Fibroblast of lung (primary cell): ENCODE data around the gene P4HTM. TPM values are rescaled to one million over a fixed set of nuclear protein-coding genes. Genes with fewer than 3 reads are reported as not detected.

Source experiments
- DNase-seq, 2 donors: peaks; one replicate each; pipeline versions ENCODE4 v3.0.0 to v3.0.0-alpha.2; 2010; ENCODE audit warnings: low read depth in 2 of 2
- H2AFZ ChIP-seq: 2 replicates; pipeline ENCODE4 v1.5.1; 2012; ENCODE audit warnings: low read length, control low read depth, inconsistent platforms
- H3K27ac ChIP-seq: 2 replicates; pipeline ENCODE4 v1.5.1; 2011; ENCODE audit warnings: low read length, control low read depth; ENCODE audit not compliant: insufficient read depth
- H3K27me3 ChIP-seq: 2 replicates; pipeline ENCODE4 v1.5.1; 2011; ENCODE audit warnings: mild to moderate bottlenecking, low read length; ENCODE audit not compliant: control insufficient read depth, insufficient read depth
- H3K36me3 ChIP-seq: 2 replicates; pipeline ENCODE4 v1.5.1; 2011; ENCODE audit warnings: low read length; ENCODE audit not compliant: control insufficient read depth, insufficient read depth
- H3K4me1 ChIP-seq: 2 replicates; pipeline ENCODE4 v1.5.1; 2011; ENCODE audit warnings: low read length; ENCODE audit not compliant: control insufficient read depth, insufficient read depth; ENCODE audit errors: extremely low read depth
- H3K4me2 ChIP-seq: 2 replicates; pipeline ENCODE4 v1.5.1; 2011; ENCODE audit warnings: low read length, control low read depth; ENCODE audit not compliant: insufficient read depth; ENCODE audit errors: extremely low read depth
- H3K4me3 ChIP-seq, 4 experiments: fragments of 200-600 bp in 1 of 4; sonication (generic) in 1 of 4; replicated peaks in 1 of 4; 2 replicates each; pipeline ENCODE4 v1.5.1; 2011 to 2016; ENCODE audit warnings: low read length in 4 of 4, low read depth in 3 of 4, mild to moderate bottlenecking in 3 of 4, control low read depth in 2 of 4, inconsistent platforms in 1 of 4, mixed read lengths in 1 of 4; ENCODE audit not compliant: insufficient read depth in 1 of 4; ENCODE audit errors: control extremely low read depth in 1 of 4
- H3K79me2 ChIP-seq: 2 replicates; pipeline ENCODE4 v1.5.1; 2012; ENCODE audit warnings: mild to moderate bottlenecking, low read length, inconsistent platforms; ENCODE audit not compliant: control insufficient read depth, insufficient read depth
- H3K9ac ChIP-seq: 2 replicates; pipeline ENCODE4 v1.5.1; 2011; ENCODE audit warnings: mild to moderate bottlenecking, low read length, control low read depth; ENCODE audit not compliant: insufficient read depth
- H3K9me3 ChIP-seq: 2 replicates; pipeline ENCODE4 v1.5.1; 2012; ENCODE audit warnings: low read depth, low read length; ENCODE audit not compliant: control insufficient read depth, insufficient read depth
- H4K20me1 ChIP-seq: 2 replicates; pipeline ENCODE4 v1.5.1; 2011; ENCODE audit warnings: low read length; ENCODE audit not compliant: control insufficient read depth, insufficient read depth; ENCODE audit errors: extremely low read depth
- CTCF ChIP-seq, 2 donors: IDR thresholded peaks in 1 of 2; conservative IDR thresholded peaks in 1 of 2; 1 replicate in 1 of 2; 2 replicates in 1 of 2; pipeline ENCODE4 v1.5.1; 2011 to 2012; ENCODE audit warnings: low read length in 2 of 2, control low read depth in 1 of 2, inconsistent platforms in 1 of 2, low read depth in 1 of 2, mild to moderate bottlenecking in 1 of 2
- EZH2 ChIP-seq: IDR thresholded peaks from 2 replicates; pipeline ENCODE4 v1.5.1; 2012; ENCODE audit warnings: low read length, control low read depth, mild to moderate bottlenecking; ENCODE audit errors: missing control alignments
- polyA plus RNA-seq, 2 donors: library from polyadenylated mRNA; depleted of rRNA in 1 of 2; stranded (reverse) in 1 of 2; unstranded in 1 of 2; fragments of >200 nt; gene quantifications; 2 replicates each; pipeline ENCODE4 v1.2.1, GENCODE V29; 2011 to 2012; ENCODE audit warnings: missing spikeins in 1 of 2
- total RNA-seq: library from RNA; depleted of rRNA; stranded (reverse); fragments of >200 nt; gene quantifications from 2 replicates; pipeline ENCODE4 v1.2.1, GENCODE V29; 2014

Gene P4HTM
- total and polyA plus RNA-seq, 2 donors (not counting 1 experiment from before 2014, with no cell fraction given): 16.2 to 46.7 TPM

GRCh38 chr3:49024449-49024848 is 34.4 kb downstream of the P4HTM start:
- Histone ChIP-seq H3K9ac (no peak overlapping the region), H3K27ac (no peak overlapping the region), H3K4me1 (peaks cover 14% of the 10 kb centered on the region), H3K36me3 (peaks cover 32% of the 10 kb centered on the region), H3K79me2 (peaks cover 62% of the 10 kb centered on the region), H2AFZ (no peak overlapping the region), H3K9me3 (no peaks in the 10 kb centered on the region), H3K27me3 (no peaks in the 10 kb centered on the region), H3K4me3 (no peak overlapping the region), H3K4me2 (no peak overlapping the region), H4K20me1 (no peaks in the 10 kb centered on the region)
- DNase-seq: no peak
- TF ChIP-seq CTCF (conservative IDR thresholded peaks at IDR 0.05 in 1 of 2, IDR thresholded peaks at IDR 0.05 in 1 of 2; ENCODE audit: low read depth in 1 of 2, low read length in 2 of 2) (no peak), EZH2 (no peak)

- no peak overlapping the region for H2AFZ ChIP-seq
- TF ChIP-seq EZH2: no peak
- no peak for TF ChIP-seq CTCF (conservative IDR thresholded peaks at IDR 0.05 in 1 of 2, IDR thresholded peaks at IDR 0.05 in 1 of 2; ENCODE audit: low read depth in 1 of 2, low read length in 2 of 2)
- H4K20me1 ChIP-seq: no peaks in the 10 kb centered on the region
- H3K9me3 ChIP-seq: no peaks in the 10 kb centered on the region
- H3K9ac ChIP-seq: no peak overlapping the region
- H3K27ac ChIP-seq: no peak overlapping the region
- DNase-seq: no peak
- H3K36me3 ChIP-seq: peaks cover 32% of the 10 kb centered on the region
- H3K79me2 ChIP-seq: peaks cover 55% of the 10 kb centered on the region
- no peak overlapping the region for H3K4me2 ChIP-seq
- H3K4me1 ChIP-seq: peaks cover 9% of the 10 kb centered on the region
- no peak overlapping the region for H3K4me3 ChIP-seq
- no peaks in the 10 kb centered on the region for H3K27me3 ChIP-seq
Observed at GRCh38 chr3:49025005-49025792, 35.2 kb downstream of the P4HTM start.

GRCh38 chr3:49025793-49026520 is 35.9 kb downstream of the P4HTM start:
- no peaks in the 10 kb centered on the region for H3K9me3 ChIP-seq
- H3K4me3 ChIP-seq: no peak overlapping the region
- no peaks in the 10 kb centered on the region for H3K27me3 ChIP-seq
- H3K79me2 ChIP-seq: peaks cover 49% of the 10 kb centered on the region
- H3K9ac ChIP-seq: no peak overlapping the region
- H3K36me3 ChIP-seq: peaks cover 35% of the 10 kb centered on the region
- TF ChIP-seq CTCF (conservative IDR thresholded peaks at IDR 0.05 in 1 of 2, IDR thresholded peaks at IDR 0.05 in 1 of 2; ENCODE audit: low read depth in 1 of 2, low read length in 2 of 2) (no peak), EZH2 (no peak)
- H3K4me1 ChIP-seq: peaks cover 9% of the 10 kb centered on the region
- no peak for DNase-seq
- no peak overlapping the region for H3K4me2 ChIP-seq
- H4K20me1 ChIP-seq: no peaks in the 10 kb centered on the region
- H3K27ac ChIP-seq: peak overlapping the region; percentile 23
- no peak overlapping the region for H2AFZ ChIP-seq
